Right lobe of liver (tissue), 6 donors: Measurements from ENCODE around the gene CFAP251. TPM values are rescaled to one million over a fixed set of nuclear protein-coding genes. Genes with fewer than 3 reads are reported as not detected.

Experiments
- ATAC-seq, 4 donors: fragments of 200-7000 bp; cut with Tn5 transposase; one replicate each; pipeline ENCODE4 v1.9.1; 2020; ENCODE audit warnings: mild to moderate bottlenecking in 4 of 4, moderate library complexity in 4 of 4
- DNase-seq, 3 donors: peaks; one replicate each; pipeline ENCODE4 v3.0.0-alpha.2; 2020
- H3K27ac ChIP-seq, 3 donors: fragments of 200-600 bp; one replicate each; pipeline ENCODE4 v1.8.0; 2022
- H3K27me3 ChIP-seq, 2 donors: fragments of 200-600 bp; one replicate each; pipeline ENCODE4 v1.8.0; 2022
- H3K36me3 ChIP-seq, 4 donors: fragments of 200-600 bp; sonication (generic) in 1 of 4; one replicate each; pipeline versions ENCODE4 v1.5.1 to v1.8.0; 2017 to 2022; ENCODE audit warnings: control low read depth in 1 of 4
- H3K4me1 ChIP-seq, 4 donors: fragments of 200-600 bp; sonication (generic) in 1 of 4; one replicate each; pipeline versions ENCODE4 v1.5.1 to v1.8.0; 2017 to 2022; ENCODE audit warnings: control low read depth in 1 of 4
- H3K4me3 ChIP-seq, 3 donors: fragments of 200-600 bp; one replicate each; pipeline ENCODE4 v1.8.0; 2022
- H3K9me3 ChIP-seq, 4 donors: fragments of 200-600 bp; sonication (generic) in 1 of 4; one replicate each; pipeline versions ENCODE4 v1.5.1 to v1.8.0; 2017 to 2022; ENCODE audit warnings: control low read depth in 1 of 4
- POLR2A ChIP-seq: fragments of 450-650 bp; IDR thresholded peaks from one replicate; pipeline ENCODE4 v1.6.1; 2017; ENCODE audit warnings: antibody characterized with exemption, mild to moderate bottlenecking
- WGBS: methylation state at CpG from one replicate; pipeline ENCODE4 v1.1.6; 2018; ENCODE audit warnings: low coverage, low lambda C conversion rate; ENCODE audit not compliant: insufficient coverage; ENCODE audit errors: missing lambda C conversion rate; 5-methylcytosine and 5-hydroxymethylcytosine counted together
- intact Hi-C, 2 donors: fragments of 100-400 bp; cut with DNase I; formaldehyde crosslinking; loops; one replicate each; pipeline versions ENCODE4 v1.11.2 to v1.14.1; 2022
- total RNA-seq, 6 experiments: library from RNA; depleted of rRNA in 2 of 6; stranded (reverse); fragments of >200 nt in 2 of 6; fragmentation: NEBNext Ultra II Directional in 3 of 6; extraction: Animal tissue kit (Norgen Biotek cat#: 25700) in 3 of 6; gene quantifications; one replicate each; pipeline versions ENCODE4 v1.1.0 to v1.2.4, GENCODE V29; 2016 to 2023
- TF ChIP-seq, protein P1 (sequence below), 4 donors: fragments of 200-600 bp in 3 of 4; fragments of 450-650 bp in 1 of 4; IDR thresholded peaks; one replicate each; pipeline versions ENCODE4 v1.5.1 to v1.8.0; 2016 to 2022; ENCODE audit warnings: antibody characterized with exemption in 4 of 4, mild to moderate bottlenecking in 2 of 4
- donor health status: DM: no; HTN: yes; CAD: no.
- donor health status: DM: no; HTN: no; CAD: no.
- donor health status: DM: no; HTN: no; CAD: no.
- donor health status: DM: no; HTN: yes; CAD: no.
- donor health status: DM: no; HTN: yes; CAD: no.

The CFAP251 gene
- total RNA-seq, 6 experiments from 2014 or later, result 1.0 to 6.2 (median 2.4) TPM

DNA sequence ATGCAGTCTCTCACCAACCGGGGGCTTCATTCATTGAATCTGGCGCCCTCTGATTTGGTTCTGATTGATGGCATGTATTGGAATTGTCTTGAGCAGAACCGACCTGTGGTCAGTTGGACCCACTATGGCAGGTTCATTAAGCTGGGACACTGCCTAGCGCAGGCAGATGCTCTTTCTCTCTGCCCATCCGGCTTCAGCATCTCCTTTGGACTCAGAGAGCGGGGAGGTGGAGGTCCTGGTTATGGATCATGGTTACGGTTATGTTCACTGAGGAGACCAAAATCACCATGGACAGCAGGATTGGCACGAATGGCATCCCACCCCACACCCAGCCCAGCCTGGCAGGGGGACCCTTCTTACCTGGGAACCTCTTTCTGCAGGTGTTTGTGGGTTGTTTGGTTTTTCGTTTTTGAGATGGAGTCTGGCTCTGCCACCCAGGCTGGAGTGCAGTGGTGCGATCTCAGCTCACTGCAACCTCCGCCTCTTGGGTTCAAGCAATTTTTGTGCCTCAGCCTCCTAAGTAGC, 86.9 kb downstream of the CFAP251 start:
- no peaks in the 10 kb centered on the region for H3K4me1 ChIP-seq
- ATAC-seq (no peak), DNase-seq (no peak)
- TF ChIP-seq, protein P1, sequence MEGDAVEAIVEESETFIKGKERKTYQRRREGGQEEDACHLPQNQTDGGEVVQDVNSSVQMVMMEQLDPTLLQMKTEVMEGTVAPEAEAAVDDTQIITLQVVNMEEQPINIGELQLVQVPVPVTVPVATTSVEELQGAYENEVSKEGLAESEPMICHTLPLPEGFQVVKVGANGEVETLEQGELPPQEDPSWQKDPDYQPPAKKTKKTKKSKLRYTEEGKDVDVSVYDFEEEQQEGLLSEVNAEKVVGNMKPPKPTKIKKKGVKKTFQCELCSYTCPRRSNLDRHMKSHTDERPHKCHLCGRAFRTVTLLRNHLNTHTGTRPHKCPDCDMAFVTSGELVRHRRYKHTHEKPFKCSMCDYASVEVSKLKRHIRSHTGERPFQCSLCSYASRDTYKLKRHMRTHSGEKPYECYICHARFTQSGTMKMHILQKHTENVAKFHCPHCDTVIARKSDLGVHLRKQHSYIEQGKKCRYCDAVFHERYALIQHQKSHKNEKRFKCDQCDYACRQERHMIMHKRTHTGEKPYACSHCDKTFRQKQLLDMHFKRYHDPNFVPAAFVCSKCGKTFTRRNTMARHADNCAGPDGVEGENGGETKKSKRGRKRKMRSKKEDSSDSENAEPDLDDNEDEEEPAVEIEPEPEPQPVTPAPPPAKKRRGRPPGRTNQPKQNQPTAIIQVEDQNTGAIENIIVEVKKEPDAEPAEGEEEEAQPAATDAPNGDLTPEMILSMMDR (IDR thresholded peaks at IDR 0.05), result no peak
- TF ChIP-seq POLR2A, result no peak
- H3K9me3 ChIP-seq, result no peaks in the 10 kb centered on the region
- no peaks in the 10 kb centered on the region for H3K36me3 ChIP-seq
- no peak overlapping the region for H3K27ac ChIP-seq
- 77% methylated on average over 7 of the region's 11 CpGs for WGBS
- H3K27me3 ChIP-seq, result no peaks in the 10 kb centered on the region
- H3K4me3 ChIP-seq, result no peak overlapping the region
- intact Hi-C loops, result no loop called here

DNA sequence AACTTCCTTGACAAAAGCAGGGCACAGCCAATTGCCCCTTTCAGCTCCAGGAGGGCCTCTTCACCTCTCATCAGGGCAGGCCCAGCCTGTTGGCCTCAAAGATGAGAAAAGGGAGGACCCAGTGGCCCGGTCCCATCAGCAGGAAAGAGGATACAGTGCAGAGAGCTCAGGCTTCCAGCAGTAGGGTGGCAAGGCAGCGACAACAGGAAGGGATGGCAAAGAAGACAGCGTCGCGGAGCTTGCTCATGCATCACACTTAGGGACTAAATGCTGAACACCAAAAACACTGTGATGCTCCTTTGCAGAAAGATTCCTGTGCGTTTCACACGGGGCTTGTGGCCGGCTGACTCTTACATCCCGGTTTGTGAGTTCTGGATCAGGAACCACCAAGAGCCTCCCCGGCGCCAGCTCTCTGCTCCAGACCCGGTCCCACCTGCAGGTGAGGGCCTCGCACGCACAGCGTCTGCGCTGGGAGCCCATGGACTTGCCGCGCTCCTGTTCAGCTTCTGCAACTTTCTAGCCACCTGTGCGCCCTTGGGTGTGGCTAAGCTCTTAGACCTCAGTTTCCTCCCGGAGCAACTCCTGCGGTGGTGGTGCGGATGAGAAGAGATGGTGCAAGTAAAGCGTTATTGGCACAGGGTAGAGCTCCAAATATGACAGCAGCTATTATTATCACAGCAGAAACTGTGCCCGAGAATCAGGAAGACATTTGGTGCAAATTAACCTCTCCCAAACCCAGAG, 88.0 kb downstream of the CFAP251 start:
- no peak overlapping the region for H3K27ac ChIP-seq
- no peak overlapping the region for H3K4me3 ChIP-seq
- no peaks in the 10 kb centered on the region for H3K4me1 ChIP-seq
- intact Hi-C loops, result no loop called here
- H3K9me3 ChIP-seq, result no peaks in the 10 kb centered on the region
- ATAC-seq (no peak), DNase-seq (no peak)
- 74% methylated on average over 6 of the region's 24 CpGs for WGBS
- TF ChIP-seq POLR2A, result no peak
- TF ChIP-seq, protein P1 (IDR thresholded peaks at IDR 0.05), result no peak
- no peaks in the 10 kb centered on the region for H3K36me3 ChIP-seq
- no peaks in the 10 kb centered on the region for H3K27me3 ChIP-seq

DNA sequence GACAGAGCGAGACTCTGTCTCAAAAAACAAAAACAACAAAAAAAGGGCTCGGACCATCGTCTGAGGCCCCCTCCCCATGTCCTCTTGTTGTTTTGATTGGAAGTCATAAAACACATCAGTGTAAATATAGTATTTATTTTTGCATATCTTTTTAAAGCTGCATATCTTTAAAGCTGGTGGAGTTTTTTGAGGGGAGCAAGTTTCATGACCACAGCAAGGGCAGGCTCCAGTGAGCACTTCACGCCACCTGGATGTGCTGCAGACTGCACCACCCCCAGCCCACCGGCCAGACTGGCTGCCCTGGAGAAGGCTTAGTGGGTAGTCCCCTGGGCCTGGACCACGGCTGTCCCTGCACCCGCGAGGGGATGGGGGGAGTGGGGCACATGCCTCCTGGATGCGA, 91.3 kb downstream of the CFAP251 start:
- DNase-seq, result peak in 1 of 3 donors; percentile 49
- ATAC-seq, result no peak
- intact Hi-C loops, result no loop called here

DNA sequence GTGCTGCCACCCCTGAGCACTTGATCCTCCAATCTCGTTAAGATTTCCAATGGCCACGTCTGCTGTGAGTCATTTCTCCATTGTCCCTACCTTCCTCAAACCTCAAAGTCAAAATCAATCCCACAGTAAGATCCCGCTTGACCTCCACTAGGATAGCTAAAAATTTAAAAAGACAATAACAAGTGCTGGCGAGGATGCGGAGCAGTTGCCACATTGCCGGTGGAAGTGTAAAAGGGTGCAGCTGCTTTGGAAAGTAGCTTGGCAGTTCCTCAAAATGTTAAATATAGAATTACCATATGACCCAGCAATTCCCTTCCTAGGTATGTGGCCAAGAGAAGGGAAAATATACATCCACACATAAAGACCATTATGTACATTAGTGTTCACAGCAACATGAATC, 93.8 kb downstream of the CFAP251 start:
- TF ChIP-seq, protein P1 (IDR thresholded peaks at IDR 0.05), result no peak
- TF ChIP-seq POLR2A, result no peak
- no peaks in the 10 kb centered on the region for H3K4me1 ChIP-seq
- intact Hi-C loops, result no loop called here
- no peaks in the 10 kb centered on the region for H3K9me3 ChIP-seq
- ATAC-seq (no peak), DNase-seq (peak in 1 of 3 donors; percentile 11)
- WGBS, result 63% methylated on average over 6 of the region's 6 CpGs
- no peaks in the 10 kb centered on the region for H3K36me3 ChIP-seq
- no peak overlapping the region for H3K27ac ChIP-seq
- H3K4me3 ChIP-seq, result no peak overlapping the region
- H3K27me3 ChIP-seq, result no peaks in the 10 kb centered on the region

More for the DNA sequence above, 91.3 kb downstream of the CFAP251 start:
- no peaks in the 10 kb centered on the region for H3K4me1 ChIP-seq
- H3K27ac ChIP-seq, result no peak overlapping the region
- no peaks in the 10 kb centered on the region for H3K9me3 ChIP-seq
- no peaks in the 10 kb centered on the region for H3K27me3 ChIP-seq
- WGBS, result 78% methylated on average over 4 of the region's 9 CpGs
- no peak for TF ChIP-seq POLR2A
- TF ChIP-seq, protein P1 (IDR thresholded peaks at IDR 0.05), result no peak
- no peak overlapping the region for H3K4me3 ChIP-seq
- H3K36me3 ChIP-seq, result no peaks in the 10 kb centered on the region
